ENCODE measurements around the gene POU2F1.

Gene POU2F1

DNA sequence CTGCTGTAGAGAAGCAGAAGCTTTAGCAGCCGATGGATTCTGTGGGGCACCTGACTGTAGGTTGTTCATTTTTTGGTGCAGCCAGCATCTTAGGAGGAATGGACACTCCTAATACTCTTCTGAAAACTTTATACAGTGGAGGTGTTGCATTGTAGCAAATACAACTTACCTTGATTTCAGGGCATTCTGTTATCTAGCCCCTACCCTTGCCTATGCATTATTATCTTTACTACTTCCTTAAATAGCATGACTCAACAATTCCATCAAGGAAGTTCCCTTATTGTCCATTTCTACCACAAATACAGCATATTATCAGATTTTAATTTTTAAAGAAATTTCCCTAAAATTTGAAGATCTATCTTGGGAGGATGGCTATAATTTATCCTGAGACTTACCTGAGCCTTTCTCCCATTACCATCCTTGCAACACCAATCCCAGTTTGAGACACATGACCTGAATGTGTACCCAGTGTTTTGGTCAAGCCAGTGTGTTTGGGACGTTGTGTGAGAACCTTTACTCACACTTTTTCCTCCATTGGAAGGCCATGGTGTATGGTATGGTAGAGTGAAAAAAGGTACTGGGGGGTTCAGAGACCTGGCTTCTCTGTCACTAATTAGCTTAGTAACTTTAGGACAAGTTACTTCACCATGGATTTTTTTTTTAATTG is 9.2 kb downstream of the POU2F1 start:
- in situ Hi-C loops (cut with MboI; ENCODE audit: low sequenced_read_pairs, unreplicated experiment): no loop called here
- DNase-seq (ENCODE audit: low spot score): no peak
- TF ChIP-seq CTCF (IDR thresholded peaks at IDR 0.05; ENCODE audit: borderline replicate concordance, control extremely low read depth, extremely low read depth, insufficient read depth, missing control alignments): no peak

GRCh38 chr1:167230437-167230836 is 9.8 kb downstream of the POU2F1 start:
- no peak for TF ChIP-seq CTCF (IDR thresholded peaks at IDR 0.05; ENCODE audit: borderline replicate concordance, control extremely low read depth, extremely low read depth, insufficient read depth, missing control alignments)
- DNase-seq (ENCODE audit: low spot score): no peak
- in situ Hi-C loops (cut with MboI; ENCODE audit: low sequenced_read_pairs, unreplicated experiment): no loop called here

DNA sequence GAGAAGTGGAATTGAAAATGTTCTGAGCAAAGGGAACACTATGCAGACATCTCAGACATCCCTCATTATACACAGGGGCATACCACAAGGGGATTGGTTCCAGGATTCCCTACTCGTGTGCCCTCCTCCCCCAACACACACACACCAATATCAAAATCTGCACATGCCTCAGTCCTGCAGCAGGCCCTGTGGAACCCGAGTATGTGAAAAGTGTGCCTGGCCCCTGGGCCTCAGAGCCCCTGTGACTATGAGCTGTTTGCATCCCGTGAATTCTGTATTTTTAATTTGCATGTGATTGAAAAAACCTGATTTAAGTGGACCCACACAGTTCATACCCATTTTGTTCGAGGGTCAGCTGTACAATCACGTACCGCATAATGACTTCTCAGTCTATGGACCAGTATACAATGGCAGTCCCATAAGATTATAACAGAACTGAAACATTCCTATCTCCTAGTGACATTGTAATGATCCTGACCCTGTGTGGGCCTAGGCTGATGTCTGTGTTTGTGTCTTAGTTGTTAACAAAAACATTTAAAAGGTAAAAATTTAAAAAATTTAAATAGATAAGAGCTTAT is 11.3 kb downstream of the POU2F1 start:
- in situ Hi-C loops (cut with MboI; ENCODE audit: low sequenced_read_pairs, unreplicated experiment): no loop called here
- TF ChIP-seq CTCF (IDR thresholded peaks at IDR 0.05; ENCODE audit: borderline replicate concordance, control extremely low read depth, extremely low read depth, insufficient read depth, missing control alignments): no peak
- DNase-seq (ENCODE audit: low spot score): no peak

- in situ Hi-C loops (cut with MboI; ENCODE audit: low sequenced_read_pairs, unreplicated experiment): no loop called here
- DNase-seq (ENCODE audit: low spot score): no peak
- no peak for TF ChIP-seq CTCF (IDR thresholded peaks at IDR 0.05; ENCODE audit: borderline replicate concordance, control extremely low read depth, extremely low read depth, insufficient read depth, missing control alignments)
These were observed 12.1 kb downstream of the POU2F1 start for GRCh38 chr1:167232801-167233200.

DNA sequence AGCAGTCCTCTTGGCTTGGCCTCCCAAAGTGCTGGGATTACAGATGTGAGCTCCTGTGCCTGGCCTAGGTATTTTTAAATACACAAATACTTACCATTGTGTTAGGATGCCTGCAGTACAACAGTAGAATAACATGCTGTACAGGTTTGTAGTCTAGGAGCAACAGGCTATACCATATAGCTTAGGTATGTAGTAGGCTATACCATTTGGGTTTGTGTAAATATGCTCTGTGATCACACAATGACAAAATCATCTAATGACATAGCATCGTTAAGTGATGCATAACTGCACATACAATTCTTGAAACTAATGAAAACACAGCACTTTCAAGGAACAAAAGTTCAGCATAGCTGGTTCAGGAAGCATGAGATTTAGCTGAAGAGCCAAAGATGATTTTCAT is 12.7 kb downstream of the POU2F1 start:
- DNase-seq (ENCODE audit: low spot score): no peak
- in situ Hi-C loops (cut with MboI; ENCODE audit: low sequenced_read_pairs, unreplicated experiment): no loop called here
- no peak for TF ChIP-seq CTCF (IDR thresholded peaks at IDR 0.05; ENCODE audit: borderline replicate concordance, control extremely low read depth, extremely low read depth, insufficient read depth, missing control alignments)

DNA sequence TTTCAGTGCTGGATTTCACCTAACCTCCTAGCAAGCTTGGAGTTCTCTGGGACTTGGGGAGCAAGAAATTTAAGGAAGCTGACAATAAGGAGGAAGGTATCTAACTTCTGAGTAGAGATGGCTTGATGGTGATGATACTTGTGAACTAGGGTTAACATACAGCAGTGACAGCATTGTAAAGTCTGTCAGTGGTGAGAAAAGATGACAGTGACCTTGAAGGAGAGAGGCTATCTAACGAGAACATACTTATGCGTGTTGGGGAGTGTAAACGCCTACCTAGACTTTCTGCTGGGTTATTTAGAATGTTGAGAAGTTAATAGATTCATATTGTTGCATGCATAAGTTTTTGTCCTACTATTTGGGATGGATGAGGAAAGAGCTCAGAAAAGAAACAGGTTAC is 16.3 kb downstream of the POU2F1 start:
- TF ChIP-seq CTCF (IDR thresholded peaks at IDR 0.05; ENCODE audit: borderline replicate concordance, control extremely low read depth, extremely low read depth, insufficient read depth, missing control alignments): no peak
- DNase-seq (ENCODE audit: low spot score): no peak
- in situ Hi-C loops (cut with MboI; ENCODE audit: low sequenced_read_pairs, unreplicated experiment): no loop called here
